IPS-18c (cell line): ENCODE measurements around the gene TTLL11.

Experiments
- H3K4me3 ChIP-seq: 2 replicates; pipeline ENCODE4 v1.7.0; 2013; ENCODE audit warnings: low read depth, mild to moderate bottlenecking, low read length, moderate library complexity; ENCODE audit not compliant: insufficient read depth
- H3K9me3 ChIP-seq: one replicate; pipeline ENCODE4 v1.6.1; 2013; ENCODE audit warnings: mild to moderate bottlenecking, low read length, moderate library complexity; ENCODE audit not compliant: control insufficient read depth, insufficient read depth

The TTLL11 gene

GRCh38 chr9:121774715-121775613 lies 318.1 kb downstream of the TTLL11 start:
- Histone ChIP-seq H3K4me3 (no peak overlapping the region), H3K9me3 (no peaks in the 10 kb centered on the region)

- no peaks in the 10 kb centered on the region for H3K9me3 ChIP-seq
- H3K4me3 ChIP-seq, result no peak overlapping the region
Measured at GRCh38 chr9:121773954-121774714, 319.0 kb downstream of the TTLL11 start.

DNA sequence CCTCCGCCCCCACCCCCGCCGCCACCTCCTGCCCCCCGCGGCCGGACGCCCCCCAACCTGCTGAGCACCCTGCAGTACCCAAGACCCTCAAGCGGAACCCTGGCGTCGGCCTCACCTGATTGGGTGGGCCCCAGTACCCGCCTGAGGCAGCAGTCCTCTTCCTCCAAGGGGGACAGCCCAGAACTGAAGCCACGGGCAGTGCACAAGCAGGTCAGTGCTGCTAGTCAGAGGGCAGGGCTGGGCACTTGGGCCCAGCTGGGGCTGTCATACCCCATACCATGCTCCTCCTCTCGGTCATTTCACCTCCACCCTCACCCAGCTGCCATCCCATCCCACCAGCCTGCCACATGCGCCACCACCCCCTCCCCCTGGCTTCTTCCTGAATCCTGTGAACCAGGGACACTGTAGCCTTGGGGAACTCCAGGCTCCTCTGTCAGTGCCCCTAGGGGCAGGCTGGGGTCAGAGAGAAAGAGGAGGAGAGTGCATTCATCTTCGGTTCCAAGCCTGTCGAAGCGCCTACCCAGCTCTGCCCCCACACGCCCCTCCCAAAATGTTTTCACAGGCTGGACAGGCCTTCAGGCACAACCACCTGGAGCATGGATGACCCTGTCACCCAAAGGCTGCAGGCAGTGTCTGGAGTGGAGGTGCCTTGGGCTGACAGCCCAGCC lies 319.7 kb downstream of the TTLL11 start:
- no peaks in the 10 kb centered on the region for H3K9me3 ChIP-seq

GRCh38 chr9:121772600-121773285 lies 320.4 kb downstream of the TTLL11 start:
- H3K4me3 ChIP-seq, result no peak overlapping the region

More for the DNA sequence above, 319.7 kb downstream of the TTLL11 start:
- no peak overlapping the region for H3K4me3 ChIP-seq

More at GRCh38 chr9:121772600-121773285, 320.4 kb downstream of the TTLL11 start:
- no peaks in the 10 kb centered on the region for H3K9me3 ChIP-seq
